GM12878 (cell line): ENCODE results near the gene PRF1. TPM values are rescaled to one million over a fixed set of nuclear protein-coding genes. Genes with fewer than 3 reads are reported as not detected.

Source experiments
- ATAC-seq: fragments of 200-7000 bp; cut with Tn5 transposase; 3 replicates; pipeline ENCODE4 v1.9.1; 2020; ENCODE audit warnings: mild to moderate bottlenecking, moderate library complexity
- BruUV-seq: library from RNA; stranded (reverse); fragments of 400-500 nt; replicated peaks from 2 replicates; lab custom pipeline; 2021; lab: Mats Ljungman, UMichigan
- CTCF ChIA-PET: fragments of 300-600 bp; sonication (Branson Sonifier 250); formaldehyde crosslinking; extraction: SDS; loops from one replicate; lab custom pipeline; 2021; ENCODE audit warnings: inconsistent platforms; lab: Yijun Ruan, JAX
- POLR2A ChIA-PET: fragments of 350-600 bp; formaldehyde crosslinking; extraction: SDS; loops from one replicate; lab custom pipeline; 2021; ENCODE audit warnings: inconsistent platforms; lab: Charles Lee
- RAD21 ChIA-PET: fragments of 300-600 bp; sonication (Branson Sonifier 250); formaldehyde crosslinking; loops from one replicate; lab custom pipeline; 2023; ENCODE audit warnings: antibody characterized with exemption; ENCODE audit not compliant: unreplicated experiment; lab: Charles Lee
- SMC1A ChIA-PET: fragments of 300-600 bp; sonication (Branson Sonifier 250); formaldehyde crosslinking; loops from one replicate; lab custom pipeline; 2023; ENCODE audit not compliant: unreplicated experiment, uncharacterized antibody; lab: Charles Lee
- DNase-seq: peaks from one replicate; pipeline ENCODE4 v3.0.0-alpha.2; 2011; ENCODE audit warnings: low read depth, low spot score
- FAIRE-seq: peaks from 3 replicates; lab custom pipeline; 2011; peaks lifted over from hg19 to GRCh38; lab: Jason Lieb, UNC
- H2AFZ ChIP-seq: 2 replicates; pipeline ENCODE4 v1.6.0; 2011; ENCODE audit warnings: low read depth, low read length, control low read depth; ENCODE audit not compliant: control insufficient read depth
- H3K27ac ChIP-seq: 2 replicates; pipeline ENCODE4 v1.5.1; 2011; ENCODE audit warnings: control low read depth; ENCODE audit not compliant: control insufficient read depth, insufficient read depth
- H3K27me3 ChIP-seq, 2 experiments: replicated peaks in 1 of 2; 2 replicates each; pipeline versions ENCODE4 v1.6.0 to v1.6.1; 2011; ENCODE audit warnings: low read length in 1 of 2; ENCODE audit not compliant: control insufficient read depth in 2 of 2, insufficient read depth in 2 of 2
- H3K36me3 ChIP-seq, 2 experiments: 2 replicates each; pipeline ENCODE4 v1.5.1; 2011; ENCODE audit warnings: low read length in 1 of 2; ENCODE audit not compliant: control insufficient read depth in 2 of 2, insufficient read depth in 2 of 2
- H3K4me1 ChIP-seq: 2 replicates; pipeline ENCODE4 v1.6.1; 2011; ENCODE audit warnings: mild to moderate bottlenecking, low read length, moderate library complexity, mixed read lengths; ENCODE audit not compliant: control insufficient read depth, insufficient read depth
- H3K4me2 ChIP-seq: 2 replicates; pipeline ENCODE4 v1.6.0; 2011; ENCODE audit warnings: control low read depth; ENCODE audit not compliant: control insufficient read depth, insufficient read depth
- H3K4me3 ChIP-seq: fragments of 200-600 bp; sonication (generic); 2 replicates; pipeline ENCODE4 v1.5.1; 2016
- H3K79me2 ChIP-seq: 2 replicates; pipeline ENCODE4 v1.6.0; 2011; ENCODE audit warnings: low read length; ENCODE audit not compliant: control insufficient read depth, insufficient read depth
- H3K9ac ChIP-seq: 2 replicates; pipeline ENCODE4 v1.8.0; 2011; ENCODE audit warnings: low read length, control low read depth, mixed read lengths; ENCODE audit not compliant: control insufficient read depth, insufficient read depth
- H3K9me3 ChIP-seq: replicated peaks from 3 replicates; pipeline ENCODE4 v1.5.1; 2011; ENCODE audit warnings: mild to moderate bottlenecking, low read length; ENCODE audit not compliant: control insufficient read depth, insufficient read depth
- H4K20me1 ChIP-seq: 2 replicates; pipeline ENCODE4 v1.6.0; 2011; ENCODE audit not compliant: control insufficient read depth, insufficient read depth
- ATF3 ChIP-seq: IDR thresholded peaks from 2 replicates; pipeline ENCODE4 v1.6.1; 2011; ENCODE audit warnings: low read depth, mild to moderate bottlenecking, low read length, moderate library complexity, borderline replicate concordance; ENCODE audit errors: extremely low read depth
- CHD4 ChIP-seq: fragments of 200-600 bp; sonication (generic); IDR thresholded peaks from 2 replicates; pipeline ENCODE4 v1.6.1; 2016; ENCODE audit warnings: mild to moderate bottlenecking
- RBBP5 ChIP-seq: fragments of 200-600 bp; sonication (generic); conservative IDR thresholded peaks from 2 replicates; pipeline ENCODE4 v1.6.1; 2016
- WGBS: methylation state at CpG from one replicate; pipeline ENCODE4 v1.1.6; 2016; ENCODE audit warnings: low lambda C conversion rate; ENCODE audit not compliant: insufficient replicate concordance, insufficient coverage; ENCODE audit errors: missing lambda C conversion rate; 5-methylcytosine and 5-hydroxymethylcytosine counted together
- in situ Hi-C: fragments of 300-500 bp; cut with MboI; formaldehyde crosslinking; loops from 9 replicates; pipeline ENCODE4 v1.14.3; 2018; ENCODE audit warnings: mixed read lengths
- intact Hi-C: fragments of 100-400 bp; cut with micrococcal nuclease; formaldehyde crosslinking; loops from one replicate; pipeline ENCODE4 v1.14.2; 2022; ENCODE audit not compliant: unreplicated experiment
- polyA plus RNA-seq, 11 experiments: library from polyadenylated mRNA; depleted of rRNA in 4 of 11; unstranded in 6 of 11; stranded (reverse) in 5 of 11; fragments of >200 nt; fragmentation: Nextera tagmentation in 4 of 11; fragmentation: Illumina TruSeq in 1 of 11; extraction: Ambion mirVana in 4 of 11; extraction: Trizol in 1 of 11; gene quantifications; 1 replicate in 1 of 11; 2 replicates in 10 of 11; pipeline versions ENCODE4 v1.2.1 to v1.2.3, GENCODE V29; 2011 to 2016; ENCODE audit warnings: inconsistent platforms in 2 of 11, missing spikeins in 2 of 11, low read depth in 1 of 11
- total RNA-seq, 4 experiments: library from RNA; depleted of rRNA in 3 of 4; stranded (reverse); fragments of >200 nt in 3 of 4; fragmentation: Illumina TruSeq in 1 of 4; extraction: Trizol in 1 of 4; gene quantifications; 2 replicates each; pipeline versions ENCODE4 v1.2.1 to v1.2.3, GENCODE V29; 2013 to 2021
- TF ChIP-seq, protein P1 (sequence below): fragments of 150-350 bp; IDR thresholded peaks from 2 replicates; pipeline ENCODE4 v1.6.1; 2014; ENCODE audit warnings: mild to moderate bottlenecking, low read depth, low read length

The PRF1 gene
- total and polyA plus RNA-seq, 10 of the 15 experiments (the other 5 are each of a cell fraction or from before 2014, with no cell fraction given), result 0.84 to 15.7 (median 1.3) TPM

- TF ChIP-seq ATF3, result no peak
Observed at GRCh38 chr10:70557876-70558275, 44.7 kb downstream of the PRF1 start (continued).

- H3K9me3 ChIP-seq, result no peaks in the 10 kb centered on the region
- BruUV-seq, result no TSS peak
- no peak for TF ChIP-seq CHD4
- TF ChIP-seq, protein P1, sequence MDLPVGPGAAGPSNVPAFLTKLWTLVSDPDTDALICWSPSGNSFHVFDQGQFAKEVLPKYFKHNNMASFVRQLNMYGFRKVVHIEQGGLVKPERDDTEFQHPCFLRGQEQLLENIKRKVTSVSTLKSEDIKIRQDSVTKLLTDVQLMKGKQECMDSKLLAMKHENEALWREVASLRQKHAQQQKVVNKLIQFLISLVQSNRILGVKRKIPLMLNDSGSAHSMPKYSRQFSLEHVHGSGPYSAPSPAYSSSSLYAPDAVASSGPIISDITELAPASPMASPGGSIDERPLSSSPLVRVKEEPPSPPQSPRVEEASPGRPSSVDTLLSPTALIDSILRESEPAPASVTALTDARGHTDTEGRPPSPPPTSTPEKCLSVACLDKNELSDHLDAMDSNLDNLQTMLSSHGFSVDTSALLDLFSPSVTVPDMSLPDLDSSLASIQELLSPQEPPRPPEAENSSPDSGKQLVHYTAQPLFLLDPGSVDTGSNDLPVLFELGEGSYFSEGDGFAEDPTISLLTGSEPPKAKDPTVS, result no peak
- TF ChIP-seq RBBP5, result no peak
- H3K79me2 ChIP-seq, result no peaks in the 10 kb centered on the region
- no peaks in the 10 kb centered on the region for H3K27me3 ChIP-seq
- DNase-seq (no peak), FAIRE-seq (no peak), ATAC-seq (no peak)
- no peak overlapping the region for H3K9ac ChIP-seq
- in situ Hi-C loops (no loop called here), intact Hi-C loops (no loop called here)
- CTCF ChIA-PET, result interaction anchor here (1.3 kb wide), 1 partner anchor 7 kb away, joined by 4 read pairs; no protein-coding TSS in a partner anchor
- H3K4me1 ChIP-seq, result no peaks in the 10 kb centered on the region; the same call in 1 of the 2 replicates
- POLR2A ChIA-PET, result no interaction called here
- 79% methylated on average over 11 of the region's 11 CpGs for WGBS
- H3K27ac ChIP-seq, result no peak overlapping the region
- no peak overlapping the region for H3K4me2 ChIP-seq
- RAD21 ChIA-PET, result interaction anchor here (0.6 kb wide), 1 partner anchor 103 kb away, joined by 4 read pairs; no protein-coding TSS in a partner anchor
- SMC1A ChIA-PET, result no interaction called here
- H2AFZ ChIP-seq, result no peak overlapping the region
- H3K36me3 ChIP-seq, result no peaks in the 10 kb centered on the region; a peak in 1 of 4 replicates
- H4K20me1 ChIP-seq, result no peaks in the 10 kb centered on the region
- no peak overlapping the region for H3K4me3 ChIP-seq
Observed at GRCh38 chr10:70557086-70557845, 45.3 kb downstream of the PRF1 start.
